Progenitor cell of endocrine pancreas (in vitro differentiated cells): ENCODE data around the gene GARIN1A. TPM values are rescaled to one million over a fixed set of nuclear protein-coding genes. Genes with fewer than 3 reads are reported as not detected.
"Not testable (repeated sequence)": the region's sequence is repeated elsewhere in the genome, so short reads cannot be mapped to it uniquely, and the experiment has no call there.

ENCODE experiments used
- DNase-seq: peaks from one replicate; pipeline ENCODE4 v3.0.0; 2021; ENCODE audit warnings: low spot score; ENCODE audit not compliant: unreplicated experiment
- H3K27ac Mint-ChIP-seq: 2 replicates; pipeline ENCODE4 v1.8.0; 2021; ENCODE audit warnings: mild to moderate bottlenecking, moderate library complexity, mixed read lengths
- H3K27me3 Mint-ChIP-seq: 2 replicates; pipeline ENCODE4 v1.8.0; 2021; ENCODE audit warnings: mixed read lengths
- H3K36me3 Mint-ChIP-seq: 2 replicates; pipeline ENCODE4 v1.8.0; 2022; ENCODE audit warnings: mixed read lengths; ENCODE audit not compliant: insufficient read depth
- H3K4me1 Mint-ChIP-seq: 2 replicates; pipeline ENCODE4 v1.8.0; 2021; ENCODE audit warnings: low read depth, mixed read lengths
- H3K4me3 Mint-ChIP-seq: 2 replicates; pipeline ENCODE4 v1.8.0; 2021; ENCODE audit warnings: low read depth, mild to moderate bottlenecking, moderate library complexity, mixed read lengths
- H3K9me3 Mint-ChIP-seq: 2 replicates; pipeline ENCODE4 v1.8.0; 2021; ENCODE audit warnings: low read depth, mixed read lengths
- total RNA-seq: library from RNA; stranded (reverse); gene quantifications from 2 replicates; pipeline ENCODE4 v1.2.1, GENCODE V29; 2021
- TF ChIP-seq, protein P1 (sequence below): fragments of 200-600 bp; sonication (generic); IDR thresholded peaks from one replicate; pipeline ENCODE4 v1.5.0; 2021; ENCODE audit warnings: antibody characterized with exemption, mild to moderate bottlenecking; ENCODE audit not compliant: unreplicated experiment

GARIN1A gene
- total RNA-seq, 1 donor from 2014 or later: 5.1 TPM

DNA sequence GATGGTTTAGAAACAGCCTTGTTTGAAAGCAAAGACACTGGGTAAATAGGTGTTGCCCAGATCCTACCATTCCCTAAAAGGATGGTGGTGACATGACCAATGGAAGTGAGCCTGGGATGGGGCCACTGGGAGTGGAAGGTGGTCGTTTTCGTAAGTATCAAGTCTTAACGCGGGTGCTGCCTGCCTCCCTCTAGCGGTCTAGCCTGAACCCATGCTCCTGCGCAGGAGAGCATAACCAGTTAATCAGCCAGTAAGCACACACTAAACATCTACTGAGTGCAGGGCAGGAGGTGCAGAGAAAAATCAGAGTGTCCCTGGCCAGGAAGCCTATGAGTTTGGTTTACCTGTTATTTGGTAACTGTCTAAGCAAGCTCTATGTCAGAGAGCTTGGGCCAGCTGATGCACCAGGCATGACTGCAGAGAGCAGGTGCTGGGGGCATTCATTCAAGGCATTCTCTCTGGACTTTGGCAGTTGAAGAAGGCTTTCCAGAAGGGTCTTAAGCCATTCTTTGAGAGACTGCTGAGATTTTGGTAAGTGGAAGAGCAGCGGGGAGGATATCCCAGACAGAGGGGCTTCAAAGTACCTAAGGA is 930 bp downstream of the GARIN1A start:
- Mint-ChIP-seq H3K4me1 (no peaks in the 10 kb centered on the region), H3K9me3 (no peaks in the 10 kb centered on the region), H3K27ac (peak overlapping the region; percentile 28), H3K36me3 (no peaks in the 10 kb centered on the region), H3K4me3 (no peak overlapping the region), H3K27me3 (no peaks in the 10 kb centered on the region)
- DNase-seq: no peak
- TF ChIP-seq, protein P1, sequence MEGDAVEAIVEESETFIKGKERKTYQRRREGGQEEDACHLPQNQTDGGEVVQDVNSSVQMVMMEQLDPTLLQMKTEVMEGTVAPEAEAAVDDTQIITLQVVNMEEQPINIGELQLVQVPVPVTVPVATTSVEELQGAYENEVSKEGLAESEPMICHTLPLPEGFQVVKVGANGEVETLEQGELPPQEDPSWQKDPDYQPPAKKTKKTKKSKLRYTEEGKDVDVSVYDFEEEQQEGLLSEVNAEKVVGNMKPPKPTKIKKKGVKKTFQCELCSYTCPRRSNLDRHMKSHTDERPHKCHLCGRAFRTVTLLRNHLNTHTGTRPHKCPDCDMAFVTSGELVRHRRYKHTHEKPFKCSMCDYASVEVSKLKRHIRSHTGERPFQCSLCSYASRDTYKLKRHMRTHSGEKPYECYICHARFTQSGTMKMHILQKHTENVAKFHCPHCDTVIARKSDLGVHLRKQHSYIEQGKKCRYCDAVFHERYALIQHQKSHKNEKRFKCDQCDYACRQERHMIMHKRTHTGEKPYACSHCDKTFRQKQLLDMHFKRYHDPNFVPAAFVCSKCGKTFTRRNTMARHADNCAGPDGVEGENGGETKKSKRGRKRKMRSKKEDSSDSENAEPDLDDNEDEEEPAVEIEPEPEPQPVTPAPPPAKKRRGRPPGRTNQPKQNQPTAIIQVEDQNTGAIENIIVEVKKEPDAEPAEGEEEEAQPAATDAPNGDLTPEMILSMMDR: peak; percentile 58

DNA sequence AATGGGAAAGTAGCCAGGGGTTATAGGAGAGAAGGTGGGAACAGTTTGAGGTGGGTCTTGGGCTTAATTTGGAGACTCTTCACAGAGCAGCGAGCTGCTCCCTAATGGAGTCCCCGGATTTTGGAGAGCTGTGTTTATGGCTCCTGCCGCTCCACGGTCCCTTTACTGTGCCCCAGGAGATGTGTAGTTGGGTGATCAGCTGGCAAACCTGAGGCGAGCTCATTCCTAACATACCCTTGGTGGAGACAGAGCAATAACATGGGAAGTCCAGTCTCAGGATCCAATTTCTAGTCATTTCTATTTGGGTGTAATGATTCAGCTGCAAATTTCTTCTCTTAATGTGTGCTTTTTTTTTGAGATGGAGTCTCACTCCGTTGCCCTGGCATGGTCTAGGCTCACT is 1.5 kb downstream of the GARIN1A start:
- H3K27ac Mint-ChIP-seq: no peak overlapping the region
- TF ChIP-seq, protein P1: no peak

DNA sequence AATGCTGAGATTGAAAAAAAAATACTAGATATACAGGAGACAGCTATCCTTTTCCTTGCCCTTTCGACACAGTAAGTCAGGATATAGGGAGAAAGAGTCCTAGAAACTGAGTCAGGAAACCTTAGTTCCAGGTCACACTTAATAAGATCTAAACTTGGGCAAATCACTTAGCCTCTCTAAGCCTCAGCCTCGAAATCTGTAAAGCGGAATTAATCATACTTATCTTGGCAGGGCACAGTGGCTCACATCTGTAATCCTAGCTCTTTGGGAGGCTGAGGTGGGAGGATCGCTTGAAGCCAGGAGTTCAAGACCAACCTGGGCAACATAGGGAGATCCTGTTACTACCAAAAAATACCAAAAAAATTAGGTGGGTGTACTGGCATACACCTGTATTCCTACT is 4.6 kb downstream of the GARIN1A start:
- peak overlapping the region; percentile 10 for H3K27ac Mint-ChIP-seq
- TF ChIP-seq, protein P1: no peak
- no peaks in the 10 kb centered on the region for H3K27me3 Mint-ChIP-seq
- no peaks in the 10 kb centered on the region for H3K4me1 Mint-ChIP-seq
- H3K4me3 Mint-ChIP-seq: no peak overlapping the region
- H3K36me3 Mint-ChIP-seq: no peaks in the 10 kb centered on the region
- no peaks in the 10 kb centered on the region for H3K9me3 Mint-ChIP-seq
- no peak for DNase-seq

More for the DNA sequence above, 1.5 kb downstream of the GARIN1A start:
- DNase-seq: no peak
- Mint-ChIP-seq H3K9me3 (no peaks in the 10 kb centered on the region), H3K4me1 (no peaks in the 10 kb centered on the region), H3K36me3 (no peaks in the 10 kb centered on the region), H3K27me3 (no peaks in the 10 kb centered on the region), H3K4me3 (no peak overlapping the region)

DNA sequence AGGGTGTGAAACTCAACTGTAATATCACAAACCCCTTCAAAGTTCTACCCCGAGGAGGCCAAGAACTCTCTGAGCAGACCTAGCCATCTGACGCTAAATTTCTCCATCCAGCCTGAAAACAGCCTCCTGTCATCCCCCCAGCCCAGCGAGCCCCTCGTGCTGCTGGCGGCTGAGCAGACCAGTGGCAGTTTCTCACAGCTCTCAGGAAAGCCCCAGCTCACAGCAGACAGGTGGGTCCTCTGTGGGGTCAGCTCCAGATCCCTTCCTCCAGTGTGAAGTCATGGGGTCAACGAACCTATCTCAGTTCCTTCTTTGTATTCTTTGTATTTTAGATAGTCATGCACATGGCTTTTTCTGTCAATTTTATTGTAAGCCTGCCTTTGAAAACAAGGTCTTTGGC is 7.8 kb downstream of the GARIN1A start:
- peaks cover 7% of the 10 kb centered on the region for H3K36me3 Mint-ChIP-seq
- TF ChIP-seq, protein P1: no peak
- H3K27me3 Mint-ChIP-seq: no peaks in the 10 kb centered on the region
- no peaks in the 10 kb centered on the region for H3K9me3 Mint-ChIP-seq
- H3K4me3 Mint-ChIP-seq: no peak overlapping the region
- H3K4me1 Mint-ChIP-seq: no peaks in the 10 kb centered on the region
- no peak for DNase-seq
- no peak overlapping the region for H3K27ac Mint-ChIP-seq

- H3K27me3 Mint-ChIP-seq: no peaks in the 10 kb centered on the region
- TF ChIP-seq, protein P1: no peak
- peak overlapping the region; percentile 26 for H3K27ac Mint-ChIP-seq
- H3K36me3 Mint-ChIP-seq: peaks cover 15% of the 10 kb centered on the region
- no peak for DNase-seq
- no peaks in the 10 kb centered on the region for H3K9me3 Mint-ChIP-seq
- no peaks in the 10 kb centered on the region for H3K4me1 Mint-ChIP-seq
- H3K4me3 Mint-ChIP-seq: no peak overlapping the region
Measured at GRCh38 chr7:128681794-128682537, 9.9 kb downstream of the GARIN1A start.

- not testable (repeated sequence) for H3K9me3 Mint-ChIP-seq, H3K27me3 Mint-ChIP-seq, DNase-seq, H3K4me3 Mint-ChIP-seq, H3K27ac Mint-ChIP-seq, H3K4me1 Mint-ChIP-seq
- H3K36me3 Mint-ChIP-seq: peaks cover 22% of the 10 kb centered on the region
Measured at GRCh38 chr7:128683270-128683669, 11.2 kb downstream of the GARIN1A start.

- H3K9me3 Mint-ChIP-seq, H3K27ac Mint-ChIP-seq, H3K27me3 Mint-ChIP-seq, DNase-seq, H3K4me1 Mint-ChIP-seq, H3K4me3 Mint-ChIP-seq: not testable (repeated sequence)
- H3K36me3 Mint-ChIP-seq: peaks cover 25% of the 10 kb centered on the region
Measured at GRCh38 chr7:128683738-128684137, 11.6 kb downstream of the GARIN1A start.
